Measurements from ENCODE around the gene ARHGEF25. TPM values are rescaled to one million over a fixed set of nuclear protein-coding genes. Genes with fewer than 3 reads are reported as not detected.
"Not testable (repeated sequence)": the region's sequence is repeated elsewhere in the genome, so short reads cannot be mapped to it uniquely, and the experiment has no call there.

The ARHGEF25 gene
- total RNA-seq, 6 donors from 2014 or later: 6.6 to 78.6 (median 8.2) TPM

GRCh38 chr12:57655541-57656240 lies 44.5 kb downstream of the ARHGEF25 start:
- ATAC-seq (ENCODE audit: low FRiP score in 2 of 2): no peak
- H3K27me3 ChIP-seq: no peaks in the 10 kb centered on the region
- no peak overlapping the region for H3K4me3 ChIP-seq
- H3K36me3 ChIP-seq: no peaks in the 10 kb centered on the region
- WGBS, 2 donors: 87% methylated on average over 4 to 21 of the region's 23 CpGs
- DNase-seq: peak in 1 of 2 donors; percentile 65
- no peaks in the 10 kb centered on the region for H3K9me3 ChIP-seq
- H3K27ac ChIP-seq: no peak overlapping the region
- no peak for TF ChIP-seq EP300 (IDR thresholded peaks at IDR 0.05)
- peaks cover 0 to 12% (median 2%) of the 10 kb centered on the region in 4 donors for H3K4me1 ChIP-seq

- not testable (repeated sequence) for H3K27me3 ChIP-seq; H3K27ac ChIP-seq; DNase-seq; H3K9me3 ChIP-seq; ATAC-seq (ENCODE audit: low FRiP score in 2 of 2); H3K36me3 ChIP-seq; H3K4me3 ChIP-seq
- peaks cover 0 to 12% (median 2%) of the 10 kb centered on the region in 4 donors for H3K4me1 ChIP-seq
- WGBS, 2 donors: 79 to 86% methylated on average over 3 to 4 of the region's 4 CpGs
These were observed 45.2 kb downstream of the ARHGEF25 start for GRCh38 chr12:57656408-57656807.

GRCh38 chr12:57657744-57658143 lies 46.5 kb downstream of the ARHGEF25 start:
- peak in 1 of 2 donors; percentile 55 for DNase-seq
- no peak overlapping the region for H3K27ac ChIP-seq
- WGBS, 2 donors: 36 to 49% methylated on average over 3 of the region's 3 CpGs

GRCh38 chr12:57658890-57659289 lies 47.7 kb downstream of the ARHGEF25 start:
- WGBS, 2 donors: 59 to 62% methylated on average over 3 of the region's 3 CpGs
- no peaks in the 10 kb centered on the region for H3K9me3 ChIP-seq
- peaks cover 0 to 12% (median 2%) of the 10 kb centered on the region in 4 donors for H3K4me1 ChIP-seq
- no peak overlapping the region for H3K27ac ChIP-seq
- ATAC-seq (ENCODE audit: low FRiP score in 2 of 2): no peak
- H3K4me3 ChIP-seq: no peak overlapping the region
- DNase-seq: no peak
- no peak for TF ChIP-seq POLR2AphosphoS5 (IDR thresholded peaks at IDR 0.05)
- no peak for TF ChIP-seq CTCF (IDR thresholded peaks at IDR 0.05)
- TF ChIP-seq POLR2A (IDR thresholded peaks at IDR 0.05): no peak
- TF ChIP-seq EP300 (IDR thresholded peaks at IDR 0.05): no peak
- H3K27me3 ChIP-seq: no peaks in the 10 kb centered on the region
- no peaks in the 10 kb centered on the region for H3K36me3 ChIP-seq

More at GRCh38 chr12:57657744-57658143, 46.5 kb downstream of the ARHGEF25 start:
- H3K27me3 ChIP-seq: no peaks in the 10 kb centered on the region
- TF ChIP-seq POLR2A (IDR thresholded peaks at IDR 0.05) (no peak), CTCF (IDR thresholded peaks at IDR 0.05) (no peak), POLR2AphosphoS5 (IDR thresholded peaks at IDR 0.05) (no peak), EP300 (IDR thresholded peaks at IDR 0.05) (no peak)
- H3K4me1 ChIP-seq: peaks cover 0 to 12% (median 2%) of the 10 kb centered on the region in 4 donors
- no peak overlapping the region for H3K4me3 ChIP-seq
- no peaks in the 10 kb centered on the region for H3K9me3 ChIP-seq
- no peaks in the 10 kb centered on the region for H3K36me3 ChIP-seq
- peak in 1 of 2 donors; percentile 43 for ATAC-seq (ENCODE audit: low FRiP score in 2 of 2)

- H3K27me3 ChIP-seq: no peaks in the 10 kb centered on the region
- H3K4me3 ChIP-seq: no peak overlapping the region
- H3K4me1 ChIP-seq: peaks cover 0 to 12% (median 2%) of the 10 kb centered on the region in 4 donors
- TF ChIP-seq CTCF (IDR thresholded peaks at IDR 0.05) (no peak), POLR2A (IDR thresholded peaks at IDR 0.05) (no peak), EP300 (IDR thresholded peaks at IDR 0.05) (no peak), POLR2AphosphoS5 (IDR thresholded peaks at IDR 0.05) (no peak)
- DNase-seq (no peak), ATAC-seq (ENCODE audit: low FRiP score in 2 of 2) (no peak)
- no peaks in the 10 kb centered on the region for H3K9me3 ChIP-seq
- no peaks in the 10 kb centered on the region for H3K36me3 ChIP-seq
- WGBS, 2 donors: 87 to 89% methylated on average over 4 of the region's 4 CpGs
- no peak overlapping the region for H3K27ac ChIP-seq
These were observed 50.1 kb downstream of the ARHGEF25 start for GRCh38 chr12:57661376-57661775.

- peak in 1 of 2 donors; percentile 78 for DNase-seq
- H3K36me3 ChIP-seq; ATAC-seq (ENCODE audit: low FRiP score in 2 of 2); H3K9me3 ChIP-seq; H3K27me3 ChIP-seq; H3K27ac ChIP-seq; H3K4me3 ChIP-seq; H3K4me1 ChIP-seq: not testable (repeated sequence)
- 82 to 84% methylated on average over 25 to 34 of the region's 34 CpGs for WGBS, 2 donors
These were observed 54.0 kb downstream of the ARHGEF25 start for GRCh38 chr12:57665066-57665820.

Other genes with a start within 250 kb of the ARHGEF25 start
- gene R3HDM2, start 180.4 kb upstream of the ARHGEF25 start, total RNA-seq: 10 to 100 TPM; 39.2 to 94.3 (median 59.2) TPM
- not detected for gene INHBC, start 176.7 kb upstream of the ARHGEF25 start, total RNA-seq
- under 1 TPM in 1 of 6 donors, not detected in 5; 0.11 TPM for gene INHBE, start 156.1 kb upstream of the ARHGEF25 start, total RNA-seq
- 1 to 10 TPM in 2 of 6 donors, under 1 TPM in 2, not detected in 2; 0.69 to 3.0 (median 1.5) TPM for gene GLI1, start 151.7 kb upstream of the ARHGEF25 start, total RNA-seq
- 100 to 1,000 TPM in 1 of 6 donors, 10 to 100 TPM in 5; 29.2 to 131 (median 43.7) TPM for gene ARHGAP9, start 131.6 kb upstream of the ARHGEF25 start, total RNA-seq
- 100 to 1,000 TPM in 3 of 6 donors, 10 to 100 TPM in 3; 73.9 to 189 (median 101) TPM for gene MARS1, start 123.4 kb upstream of the ARHGEF25 start, total RNA-seq
- gene DDIT3, start 90.9 kb upstream of the ARHGEF25 start, total RNA-seq: 10 to 100 TPM; 26.1 to 45.1 (median 33.1) TPM
- 100 to 1,000 TPM in 3 of 6 donors, 10 to 100 TPM in 3; 25.1 to 184 (median 94.7) TPM for gene MBD6, start 88.6 kb upstream of the ARHGEF25 start, total RNA-seq
- gene DCTN2, start 64.2 kb upstream of the ARHGEF25 start, total RNA-seq: 100 to 1,000 TPM in 4 of 6 donors, 10 to 100 TPM in 2; 83.1 to 145 (median 110) TPM
- under 1 TPM in 5 of 6 donors, not detected in 1; 0.06 to 0.39 (median 0.20) TPM for gene KIF5A, start 61.4 kb upstream of the ARHGEF25 start, total RNA-seq
- 10 to 100 TPM; 13.4 to 56.7 (median 30.7) TPM for gene PIP4K2C, start 20.2 kb upstream of the ARHGEF25 start, total RNA-seq
- gene DTX3, start 6.6 kb upstream of the ARHGEF25 start, total RNA-seq: 10 to 100 TPM; 12.8 to 44.0 (median 21.1) TPM
- 1 to 10 TPM in 1 of 6 donors, under 1 TPM in 5; under 0.01 to 2.6 (median 0.80) TPM for gene B4GALNT1, start 21.8 kb downstream of the ARHGEF25 start, total RNA-seq
- gene OS9, start 82.7 kb downstream of the ARHGEF25 start, total RNA-seq: 100 to 1,000 TPM; 171 to 305 (median 278) TPM
- 1 to 10 TPM; 2.0 to 7.3 (median 5.8) TPM for gene AGAP2, start 127.3 kb downstream of the ARHGEF25 start, total RNA-seq
- 10 to 100 TPM; 16.8 to 54.6 (median 37.3) TPM for gene TSPAN31, start 133.6 kb downstream of the ARHGEF25 start, total RNA-seq
- gene CDK4, start 140.9 kb downstream of the ARHGEF25 start, total RNA-seq: 100 to 1,000 TPM in 2 of 6 donors, 10 to 100 TPM in 4; 38.5 to 109 (median 62.5) TPM
- 10 to 100 TPM; 15.4 to 36.7 (median 21.3) TPM for gene MARCHF9, start 143.7 kb downstream of the ARHGEF25 start, total RNA-seq
- 1 to 10 TPM in 4 of 6 donors, under 1 TPM in 1, not detected in 1; 0.98 to 5.2 (median 2.5) TPM for gene CYP27B1, start 155.6 kb downstream of the ARHGEF25 start, total RNA-seq
- 10 to 100 TPM in 4 of 6 donors, 1 to 10 TPM in 2; 1.3 to 30.2 (median 16.9) TPM for gene METTL1, start 160.7 kb downstream of the ARHGEF25 start, total RNA-seq
- 10 to 100 TPM in 2 of 6 donors, 1 to 10 TPM in 4; 4.2 to 18.3 (median 6.4) TPM for gene EEF1AKMT3, start 161.2 kb downstream of the ARHGEF25 start, total RNA-seq
- gene TSFM, start 171.4 kb downstream of the ARHGEF25 start, total RNA-seq: 10 to 100 TPM in 4 of 6 donors, 1 to 10 TPM in 2; 5.0 to 34.0 (median 22.8) TPM
- 10 to 100 TPM in 3 of 6 donors, 1 to 10 TPM in 3; 4.9 to 57.6 (median 8.7) TPM for gene AVIL, start 207.3 kb downstream of the ARHGEF25 start, total RNA-seq
- 100 to 1,000 TPM; 153 to 226 (median 175) TPM for gene CTDSP2, start 235.3 kb downstream of the ARHGEF25 start, total RNA-seq

Measured in upper lobe of left lung (tissue), 6 donors.